ENCODE data around the gene CAMTA1. TPM values are rescaled to one million over a fixed set of nuclear protein-coding genes. Genes with fewer than 3 reads are reported as not detected.
"Not testable (repeated sequence)": the region's sequence is repeated elsewhere in the genome, so short reads cannot be mapped to it uniquely, and the experiment has no call there.

CAMTA1 gene
- total RNA-seq, 2 donors from 2014 or later = 36.7 to 51.9 TPM

- no peaks in the 10 kb centered on the region for H3K4me1 Mint-ChIP-seq
- no peak overlapping the region for H3K27ac Mint-ChIP-seq
- peaks cover 8% of the 10 kb centered on the region for H3K27me3 Mint-ChIP-seq
- H3K9me3 Mint-ChIP-seq = no peaks in the 10 kb centered on the region
- no peak overlapping the region for H3K4me3 Mint-ChIP-seq
- H3K36me3 Mint-ChIP-seq (ENCODE audit: low read depth) = no peaks in the 10 kb centered on the region
- no peak for ATAC-seq (replicated peaks)
Observed at GRCh38 chr1:7117399-7118281, 332.4 kb downstream of the CAMTA1 start.

GRCh38 chr1:7119156-7119555 is 333.9 kb downstream of the CAMTA1 start:
- Mint-ChIP-seq H3K9me3 (no peaks in the 10 kb centered on the region), H3K4me3 (no peak overlapping the region), H3K27ac (no peak overlapping the region), H3K27me3 (peaks cover 11% of the 10 kb centered on the region), H3K4me1 (no peaks in the 10 kb centered on the region), H3K36me3 (ENCODE audit: low read depth) (no peaks in the 10 kb centered on the region)
- ATAC-seq (replicated peaks) = no peak

DNA sequence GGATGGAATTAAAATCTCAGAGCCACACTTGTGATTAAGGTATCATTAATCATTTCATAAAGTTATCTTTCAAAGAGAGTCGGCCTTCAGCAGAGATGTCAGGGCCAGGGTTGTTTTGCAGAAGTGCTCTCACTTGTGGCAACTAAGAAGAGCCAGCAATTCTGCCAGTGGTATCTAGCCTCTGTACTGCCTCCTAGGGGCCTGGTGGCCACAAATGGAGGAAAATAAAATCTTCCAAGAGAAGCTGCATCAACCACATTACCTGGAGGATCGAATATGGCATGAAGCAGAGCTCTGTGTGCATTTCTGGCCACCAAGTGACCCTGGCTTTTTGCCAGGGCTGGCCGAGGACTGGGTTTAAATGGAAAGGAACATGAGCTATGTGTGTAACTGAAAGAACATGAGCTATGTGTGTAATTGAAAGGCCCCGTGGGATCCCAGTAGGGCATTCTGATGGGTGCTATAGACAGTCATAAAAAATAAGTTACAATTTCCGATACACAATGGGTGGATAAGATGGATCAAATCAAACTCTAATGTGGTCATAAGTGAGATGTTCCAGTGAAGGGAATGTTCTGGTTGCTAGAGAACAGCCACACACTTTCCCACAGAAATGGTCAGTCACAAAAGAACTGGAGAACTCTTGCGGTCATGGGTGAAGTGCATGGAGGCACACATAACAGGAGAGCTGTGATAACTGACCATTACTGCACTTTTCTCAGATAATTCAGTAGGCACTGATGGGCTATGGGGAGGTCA is 335.8 kb downstream of the CAMTA1 start:
- no peaks in the 10 kb centered on the region for H3K36me3 Mint-ChIP-seq (ENCODE audit: low read depth)

DNA sequence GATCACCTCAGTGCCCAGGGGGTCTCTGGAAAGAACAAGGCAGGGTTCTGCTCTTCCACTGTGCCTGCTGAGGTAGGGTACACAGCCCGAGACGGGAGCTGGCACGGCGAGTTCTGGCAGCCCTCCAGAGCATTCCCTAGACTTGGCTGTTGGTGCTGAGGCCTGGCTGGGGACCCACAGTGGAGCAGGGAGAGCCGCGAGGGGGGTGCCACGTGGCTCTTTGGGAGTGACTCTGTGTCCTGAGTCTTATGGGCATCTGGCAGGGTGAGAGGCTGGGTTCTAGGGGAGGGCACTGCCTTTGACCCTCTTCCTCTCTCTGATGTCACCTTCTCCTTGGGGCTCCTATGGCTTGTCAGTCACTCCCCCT is 336.4 kb downstream of the CAMTA1 start:
- H3K9me3 Mint-ChIP-seq = no peaks in the 10 kb centered on the region
- H3K27ac Mint-ChIP-seq = no peak overlapping the region
- H3K27me3 Mint-ChIP-seq = peaks cover 11% of the 10 kb centered on the region
- ATAC-seq (replicated peaks) = no peak
- no peaks in the 10 kb centered on the region for H3K4me1 Mint-ChIP-seq
- no peaks in the 10 kb centered on the region for H3K36me3 Mint-ChIP-seq (ENCODE audit: low read depth)
- no peak overlapping the region for H3K4me3 Mint-ChIP-seq

More for the DNA sequence above, 335.8 kb downstream of the CAMTA1 start:
- Mint-ChIP-seq H3K4me1 (no peaks in the 10 kb centered on the region), H3K4me3 (no peak overlapping the region), H3K27me3 (peaks cover 11% of the 10 kb centered on the region), H3K27ac (no peak overlapping the region), H3K9me3 (no peaks in the 10 kb centered on the region)
- no peak for ATAC-seq (replicated peaks)

DNA sequence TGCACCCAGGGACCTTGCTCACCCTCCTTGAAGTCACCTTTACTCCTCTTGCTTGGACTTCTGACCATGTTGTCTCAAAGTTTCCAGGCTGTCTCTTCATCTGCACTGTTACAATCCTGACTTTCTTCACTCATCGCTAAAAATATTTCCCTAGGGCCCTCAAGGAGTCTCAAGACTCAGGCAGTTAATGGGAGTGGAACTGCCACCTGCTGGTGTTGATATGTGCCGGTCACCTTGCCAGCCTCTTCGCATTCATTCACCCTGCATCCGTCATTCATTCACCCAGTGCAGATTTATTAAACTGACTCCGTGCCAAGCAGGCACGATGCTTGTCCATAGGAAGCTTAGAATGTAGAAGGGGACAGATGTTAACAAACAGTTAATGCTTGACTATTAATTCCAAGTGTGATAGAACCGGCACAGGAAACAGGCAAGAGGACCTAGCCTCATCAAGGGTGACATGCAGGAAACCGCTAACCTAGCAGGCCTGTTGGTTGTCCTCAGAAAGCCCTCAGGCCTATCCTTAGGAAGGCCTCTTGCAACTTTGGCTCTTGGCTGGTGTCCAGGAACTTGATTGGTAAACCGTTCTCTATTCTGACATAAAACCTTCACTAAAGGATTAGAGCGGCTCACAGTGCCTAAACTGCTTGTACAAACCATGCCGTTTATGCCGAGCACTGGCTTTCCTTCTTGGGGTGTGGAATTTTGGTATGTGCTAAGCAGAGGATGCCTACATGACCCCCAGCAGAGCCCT is 342.2 kb downstream of the CAMTA1 start:
- Mint-ChIP-seq H3K36me3 (ENCODE audit: low read depth) (no peaks in the 10 kb centered on the region), H3K4me1 (no peaks in the 10 kb centered on the region), H3K27me3 (peaks cover 13% of the 10 kb centered on the region), H3K4me3 (no peak overlapping the region), H3K27ac (no peak overlapping the region), H3K9me3 (no peaks in the 10 kb centered on the region)
- no peak for ATAC-seq (replicated peaks)

GRCh38 chr1:7128293-7128692 is 343.0 kb downstream of the CAMTA1 start:
- Mint-ChIP-seq H3K27me3 (peaks cover 8% of the 10 kb centered on the region), H3K27ac (no peak overlapping the region), H3K36me3 (ENCODE audit: low read depth) (no peaks in the 10 kb centered on the region), H3K4me3 (no peak overlapping the region), H3K9me3 (no peaks in the 10 kb centered on the region), H3K4me1 (no peaks in the 10 kb centered on the region)
- ATAC-seq (replicated peaks) = no peak

- Mint-ChIP-seq H3K9me3 (no peaks in the 10 kb centered on the region), H3K4me3 (no peak overlapping the region), H3K27me3 (peaks cover 15% of the 10 kb centered on the region), H3K4me1 (no peaks in the 10 kb centered on the region), H3K36me3 (ENCODE audit: low read depth) (no peaks in the 10 kb centered on the region), H3K27ac (no peak overlapping the region)
- no peak for ATAC-seq (replicated peaks)
Observed at GRCh38 chr1:7130127-7130526, 344.9 kb downstream of the CAMTA1 start.

DNA sequence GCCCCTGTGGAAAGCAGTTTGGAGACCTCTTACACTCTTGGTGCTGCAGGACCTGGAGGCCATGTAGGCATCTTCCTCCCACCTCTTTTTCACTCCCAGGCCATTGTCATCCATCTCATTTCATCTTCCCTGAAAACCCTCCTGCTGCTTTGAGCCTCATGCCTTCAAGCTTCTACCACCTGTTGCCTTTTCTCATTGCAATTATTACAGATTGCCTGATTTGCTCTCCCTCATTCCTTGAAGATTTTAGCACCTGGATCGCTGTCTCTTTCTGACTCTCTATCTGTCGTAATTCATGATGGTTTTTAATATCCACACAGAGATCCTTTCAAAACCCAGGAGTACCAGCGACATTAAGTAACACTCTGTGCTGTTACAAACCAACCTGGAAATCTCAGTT is 350.2 kb downstream of the CAMTA1 start:
- Mint-ChIP-seq H3K27me3 (peaks cover 37% of the 10 kb centered on the region), H3K9me3 (no peaks in the 10 kb centered on the region), H3K4me3 (no peak overlapping the region), H3K36me3 (ENCODE audit: low read depth) (no peaks in the 10 kb centered on the region), H3K27ac (no peak overlapping the region), H3K4me1 (no peaks in the 10 kb centered on the region)
- no peak for ATAC-seq (replicated peaks)

GRCh38 chr1:7136166-7136953 is 351.1 kb downstream of the CAMTA1 start:
- H3K4me3 Mint-ChIP-seq = no peak overlapping the region
- no peaks in the 10 kb centered on the region for H3K36me3 Mint-ChIP-seq (ENCODE audit: low read depth)
- no peak overlapping the region for H3K27ac Mint-ChIP-seq
- H3K4me1 Mint-ChIP-seq = no peaks in the 10 kb centered on the region
- peaks cover 33% of the 10 kb centered on the region for H3K27me3 Mint-ChIP-seq
- no peak for ATAC-seq (replicated peaks)
- H3K9me3 Mint-ChIP-seq = no peaks in the 10 kb centered on the region

GRCh38 chr1:7140251-7140650 is 355.0 kb downstream of the CAMTA1 start:
- Mint-ChIP-seq H3K4me1 (no peaks in the 10 kb centered on the region), H3K4me3 (no peak overlapping the region), H3K36me3 (ENCODE audit: low read depth) (no peaks in the 10 kb centered on the region), H3K27ac (no peak overlapping the region), H3K9me3 (no peaks in the 10 kb centered on the region), H3K27me3 (peaks cover 23% of the 10 kb centered on the region)
- ATAC-seq (replicated peaks) = no peak

DNA sequence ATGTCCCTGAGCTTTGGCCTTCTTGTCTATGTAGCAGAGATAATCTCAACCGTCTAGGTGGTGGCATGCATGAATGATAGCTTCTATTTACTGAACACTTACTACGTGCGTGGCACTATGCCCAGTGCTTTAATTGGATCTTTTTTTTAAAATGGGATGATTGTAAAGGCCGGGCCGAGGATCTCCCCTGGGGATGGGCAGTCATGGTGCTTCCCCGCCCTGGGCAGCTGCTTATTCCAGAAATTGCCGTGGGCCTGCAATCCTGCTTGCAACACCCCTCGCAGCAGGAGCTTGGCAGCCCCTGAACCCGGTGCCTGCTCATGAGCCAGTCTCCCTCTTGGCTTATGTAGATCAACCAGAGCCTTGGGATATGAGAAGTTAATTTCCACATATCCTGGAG is 360.7 kb downstream of the CAMTA1 start:
- no peak overlapping the region for H3K4me3 Mint-ChIP-seq

DNA sequence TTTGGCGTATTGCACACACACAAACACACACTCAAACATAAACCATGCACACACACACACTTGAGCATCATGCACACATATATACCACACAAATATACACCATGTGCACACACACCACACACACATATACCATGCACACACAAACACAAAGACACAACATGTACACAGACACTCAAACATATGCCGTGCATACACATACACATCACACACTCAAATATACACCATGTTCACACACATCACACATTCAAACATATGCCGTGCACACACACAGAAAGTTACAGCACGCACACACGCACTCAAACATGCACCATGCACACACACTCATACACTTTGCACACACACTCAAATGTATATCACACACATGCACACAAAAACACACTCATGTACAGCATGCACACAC is 361.5 kb downstream of the CAMTA1 start:
- peaks cover under 1% of the 10 kb centered on the region for H3K27me3 Mint-ChIP-seq
- no peaks in the 10 kb centered on the region for H3K4me1 Mint-ChIP-seq
- ATAC-seq (replicated peaks) = no peak
- H3K27ac Mint-ChIP-seq = no peak overlapping the region
- H3K9me3 Mint-ChIP-seq = no peaks in the 10 kb centered on the region
- H3K36me3 Mint-ChIP-seq (ENCODE audit: low read depth) = no peaks in the 10 kb centered on the region
- no peak overlapping the region for H3K4me3 Mint-ChIP-seq

More for the DNA sequence above, 360.7 kb downstream of the CAMTA1 start:
- no peaks in the 10 kb centered on the region for H3K9me3 Mint-ChIP-seq
- H3K27ac Mint-ChIP-seq = no peak overlapping the region
- H3K27me3 Mint-ChIP-seq = no peaks in the 10 kb centered on the region
- no peaks in the 10 kb centered on the region for H3K4me1 Mint-ChIP-seq
- H3K36me3 Mint-ChIP-seq (ENCODE audit: low read depth) = no peaks in the 10 kb centered on the region
- no peak for ATAC-seq (replicated peaks)

DNA sequence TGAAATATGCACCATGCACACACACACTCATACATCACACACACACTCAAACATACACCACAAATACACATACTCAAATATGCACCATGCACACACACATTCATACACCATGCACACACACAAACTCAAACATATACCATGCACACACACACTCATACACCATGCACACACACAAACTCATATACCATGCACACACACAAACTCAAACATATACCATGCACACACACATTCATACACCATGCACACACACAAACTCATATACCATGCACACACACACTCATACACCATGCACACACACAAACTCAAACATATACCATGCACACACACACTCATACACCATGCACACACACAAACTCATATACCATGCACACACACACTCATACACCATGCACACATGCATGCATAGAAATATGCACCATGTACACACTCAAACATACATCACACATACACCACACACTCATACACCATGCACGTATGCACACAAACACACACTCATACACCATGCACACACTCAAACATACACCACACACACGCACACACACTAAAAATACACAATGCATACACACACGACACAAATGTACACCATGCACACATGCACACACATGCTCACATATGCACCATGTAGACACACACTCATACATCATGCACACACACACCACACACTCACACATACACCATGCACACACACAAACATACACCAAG is 362.5 kb downstream of the CAMTA1 start:
- H3K4me1 Mint-ChIP-seq; H3K36me3 Mint-ChIP-seq (ENCODE audit: low read depth); ATAC-seq (replicated peaks); H3K27me3 Mint-ChIP-seq; H3K27ac Mint-ChIP-seq; H3K4me3 Mint-ChIP-seq; H3K9me3 Mint-ChIP-seq: not testable (repeated sequence)

Measured in activated T-helper 17 cell treated with anti-CD3 and anti-CD28 coated beads, Interleukin-2, amount 50 U/mL, for 72 hours (primary cell).